GM12872 (cell line): ENCODE results near the gene ZBTB21.

Experiments used
- TF ChIP-seq, protein P1 (sequence below): IDR thresholded peaks from 3 replicates; pipeline ENCODE4 v1.5.1; 2011; ENCODE audit warnings: low read depth, mild to moderate bottlenecking, low read length, moderate library complexity; ENCODE audit not compliant: insufficient read depth

ZBTB21 gene

DNA sequence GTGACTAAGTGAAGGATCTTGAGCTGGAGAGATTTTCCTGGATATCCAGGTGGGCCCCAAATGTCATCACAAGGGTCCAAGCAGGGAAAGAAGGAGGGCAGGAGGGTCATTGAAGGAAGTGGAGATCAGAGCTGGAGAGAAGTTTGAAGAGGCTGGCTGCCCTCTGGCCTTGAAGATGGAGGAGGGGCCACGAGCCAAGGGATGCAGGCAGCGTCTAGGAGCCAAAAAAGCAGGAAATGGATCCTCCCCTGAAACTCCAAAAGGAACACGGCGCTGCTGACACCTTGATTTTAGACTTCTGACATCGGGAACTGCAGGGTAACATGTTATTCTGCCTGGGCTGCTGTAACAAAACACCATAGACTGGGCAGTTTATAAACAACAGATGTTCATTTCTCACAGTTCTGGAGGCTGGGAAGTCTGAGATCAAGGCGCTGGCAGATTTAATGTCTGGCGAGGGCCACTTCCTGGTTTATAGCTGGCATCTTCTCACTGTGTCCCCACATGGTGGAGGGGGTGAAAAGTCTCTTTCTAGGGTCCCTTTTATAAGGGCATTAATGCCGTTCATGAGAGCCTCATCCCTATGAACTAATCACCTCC is 28.8 kb upstream of the ZBTB21 start:
- TF ChIP-seq, protein P1, sequence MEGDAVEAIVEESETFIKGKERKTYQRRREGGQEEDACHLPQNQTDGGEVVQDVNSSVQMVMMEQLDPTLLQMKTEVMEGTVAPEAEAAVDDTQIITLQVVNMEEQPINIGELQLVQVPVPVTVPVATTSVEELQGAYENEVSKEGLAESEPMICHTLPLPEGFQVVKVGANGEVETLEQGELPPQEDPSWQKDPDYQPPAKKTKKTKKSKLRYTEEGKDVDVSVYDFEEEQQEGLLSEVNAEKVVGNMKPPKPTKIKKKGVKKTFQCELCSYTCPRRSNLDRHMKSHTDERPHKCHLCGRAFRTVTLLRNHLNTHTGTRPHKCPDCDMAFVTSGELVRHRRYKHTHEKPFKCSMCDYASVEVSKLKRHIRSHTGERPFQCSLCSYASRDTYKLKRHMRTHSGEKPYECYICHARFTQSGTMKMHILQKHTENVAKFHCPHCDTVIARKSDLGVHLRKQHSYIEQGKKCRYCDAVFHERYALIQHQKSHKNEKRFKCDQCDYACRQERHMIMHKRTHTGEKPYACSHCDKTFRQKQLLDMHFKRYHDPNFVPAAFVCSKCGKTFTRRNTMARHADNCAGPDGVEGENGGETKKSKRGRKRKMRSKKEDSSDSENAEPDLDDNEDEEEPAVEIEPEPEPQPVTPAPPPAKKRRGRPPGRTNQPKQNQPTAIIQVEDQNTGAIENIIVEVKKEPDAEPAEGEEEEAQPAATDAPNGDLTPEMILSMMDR, result no peak

DNA sequence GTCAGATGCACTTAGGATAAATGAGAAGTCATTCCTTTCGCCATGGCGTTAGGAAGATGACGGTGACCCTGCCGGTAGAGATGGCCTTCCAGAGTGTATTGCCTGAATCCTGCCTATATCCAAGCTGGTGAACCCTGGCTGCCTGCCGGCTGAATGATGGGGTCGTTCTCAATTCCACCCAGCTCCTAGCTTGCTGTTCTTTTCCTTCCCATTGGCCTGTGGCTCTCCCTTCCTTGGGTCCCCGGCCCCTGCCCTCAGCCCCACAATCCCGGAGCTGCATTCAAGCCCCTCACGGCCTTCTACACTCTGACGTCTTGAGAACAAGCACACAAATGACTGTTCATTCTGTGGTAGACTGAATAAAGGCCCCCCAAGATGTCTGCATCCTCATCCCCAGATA is 28.2 kb upstream of the ZBTB21 start:
- TF ChIP-seq, protein P1, result no peak

DNA sequence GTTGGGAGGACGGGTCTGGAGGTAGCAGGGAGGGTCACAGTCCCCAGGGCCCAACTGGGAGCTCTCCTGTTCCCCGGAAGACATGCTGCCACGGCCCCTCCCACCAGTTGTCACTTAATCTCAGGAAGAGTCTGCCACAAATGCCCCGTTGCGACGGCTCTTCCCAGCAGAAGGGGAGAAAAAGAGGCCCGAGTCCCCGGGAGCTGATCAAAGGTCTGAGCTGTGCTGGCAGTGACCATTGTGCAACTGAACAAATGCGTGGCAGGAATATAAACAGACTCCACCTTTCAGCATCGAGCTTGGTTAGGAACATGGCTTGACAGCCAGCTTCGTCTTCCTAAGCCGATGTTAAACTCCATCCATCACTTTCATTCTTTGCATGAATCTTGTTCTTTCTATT is 27.8 kb upstream of the ZBTB21 start:
- TF ChIP-seq, protein P1, result no peak

DNA sequence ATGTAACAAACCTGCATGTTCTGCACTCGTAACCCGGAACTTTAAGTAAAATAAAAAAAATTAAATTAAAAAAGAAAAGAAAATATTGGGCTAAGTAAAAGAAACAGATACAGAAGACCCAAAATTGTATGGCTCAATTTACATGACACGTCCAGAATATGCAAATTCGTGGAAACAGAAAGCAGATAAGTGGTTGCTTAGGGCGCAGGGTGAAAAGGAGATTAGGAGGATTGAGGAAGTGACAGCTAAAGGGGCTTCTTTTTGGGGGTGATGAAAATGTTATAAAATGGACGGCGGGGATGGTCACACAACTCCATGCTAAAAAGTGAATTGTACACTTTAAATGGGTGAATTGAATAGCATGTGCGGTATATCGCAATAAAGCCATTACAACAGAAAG is 27.4 kb upstream of the ZBTB21 start:
- TF ChIP-seq, protein P1, result no peak

DNA sequence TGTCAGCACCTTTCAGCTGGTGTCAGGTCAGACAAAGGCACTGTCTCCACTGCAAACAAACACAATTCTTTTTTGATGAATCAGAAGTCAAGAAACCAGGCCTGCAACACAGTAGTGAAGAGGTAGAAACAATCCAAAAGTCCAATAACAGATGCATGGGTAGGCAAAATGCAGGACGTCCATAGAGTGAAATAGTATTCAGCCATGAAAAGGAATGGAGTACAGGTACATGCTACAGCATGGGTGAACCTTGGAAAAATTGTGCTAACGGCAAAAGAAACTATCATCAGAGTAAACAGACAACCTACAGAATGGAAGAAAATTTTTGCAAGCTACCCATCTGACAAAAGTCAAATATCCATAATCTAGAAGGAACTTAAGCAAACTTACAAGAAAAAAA is 26.2 kb upstream of the ZBTB21 start:
- TF ChIP-seq, protein P1, result no peak

DNA sequence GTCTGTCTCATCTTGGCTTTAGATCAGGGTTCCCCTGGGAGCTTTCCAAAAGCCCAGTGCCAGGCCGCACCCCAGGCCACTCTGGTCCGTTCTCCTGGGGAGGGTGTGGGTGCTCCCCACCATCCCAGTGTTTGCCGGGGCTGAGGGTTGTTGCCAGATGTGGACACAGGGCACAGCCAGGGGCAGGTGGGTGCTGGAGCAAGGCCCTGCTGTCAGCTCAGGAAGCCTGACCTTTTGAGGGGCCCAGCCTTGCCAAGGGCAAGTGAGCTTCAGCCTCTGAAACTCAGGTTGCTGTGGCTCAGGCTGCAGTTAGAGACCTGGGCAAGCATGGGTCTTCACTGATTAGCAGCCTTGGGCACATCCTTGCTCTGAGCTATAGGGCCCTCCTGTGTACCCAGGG is 22.8 kb upstream of the ZBTB21 start:
- TF ChIP-seq, protein P1, result no peak

DNA sequence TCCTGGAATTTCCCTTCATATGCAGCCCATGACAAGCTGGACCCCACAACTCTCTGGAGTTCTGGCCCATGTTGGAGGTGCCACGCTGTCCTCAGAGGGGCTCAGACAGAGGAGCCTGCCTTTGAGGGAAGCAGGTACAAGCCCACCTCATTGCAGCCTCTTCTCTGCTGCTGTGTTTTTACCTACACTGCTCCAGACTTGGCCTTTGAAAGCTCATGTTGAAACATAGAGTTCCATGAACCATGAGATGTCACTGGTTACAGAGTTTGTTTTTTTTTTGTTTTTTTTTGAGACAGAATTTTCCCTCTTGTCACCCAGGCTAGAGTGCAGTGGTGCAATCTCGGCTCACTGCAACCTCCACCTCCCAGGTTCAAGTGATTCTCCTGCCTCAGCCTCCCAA is 22.1 kb upstream of the ZBTB21 start:
- TF ChIP-seq, protein P1, result no peak
